Neutrophil (primary cell): ENCODE measurements around the gene PEAK1.

Source experiments
- H3K27ac ChIP-seq: fragments of 200-600 bp; sonication (generic); 2 replicates; pipeline ENCODE4 v1.5.1; 2016; ENCODE audit warnings: mild to moderate bottlenecking, moderate library complexity
- H3K27me3 ChIP-seq: fragments of 200-600 bp; sonication (generic); 2 replicates; pipeline ENCODE4 v1.6.0; 2016; ENCODE audit warnings: mild to moderate bottlenecking
- H3K36me3 ChIP-seq: fragments of 200-600 bp; sonication (generic); 2 replicates; pipeline ENCODE4 v1.5.1; 2017
- H3K4me1 ChIP-seq, 2 experiments: fragments of 200-600 bp in 1 of 2; sonication (generic) in 1 of 2; 1 replicate in 1 of 2; 2 replicates in 1 of 2; pipeline versions ENCODE4 v1.5.1 to v1.6.1; 2013 to 2016; ENCODE audit warnings: low read depth in 1 of 2, low read length in 1 of 2, mild to moderate bottlenecking in 1 of 2, moderate library complexity in 1 of 2; ENCODE audit not compliant: control insufficient read depth in 1 of 2, insufficient read depth in 1 of 2
- H3K4me3 ChIP-seq, 2 experiments: fragments of 200-600 bp in 1 of 2; sonication (generic) in 1 of 2; 1 replicate in 1 of 2; 2 replicates in 1 of 2; pipeline ENCODE4 v1.5.1; 2013 to 2016; ENCODE audit warnings: low read depth in 1 of 2, low read length in 1 of 2, mild to moderate bottlenecking in 1 of 2, moderate library complexity in 1 of 2
- H3K9me3 ChIP-seq: fragments of 200-600 bp; sonication (generic); 2 replicates; pipeline ENCODE4 v1.5.1; 2016
- TF ChIP-seq, protein P1 (sequence below): fragments of 200-600 bp; sonication (generic); IDR thresholded peaks from 2 replicates; pipeline ENCODE4 v1.5.1; 2016; ENCODE audit warnings: antibody characterized with exemption

Gene PEAK1

DNA sequence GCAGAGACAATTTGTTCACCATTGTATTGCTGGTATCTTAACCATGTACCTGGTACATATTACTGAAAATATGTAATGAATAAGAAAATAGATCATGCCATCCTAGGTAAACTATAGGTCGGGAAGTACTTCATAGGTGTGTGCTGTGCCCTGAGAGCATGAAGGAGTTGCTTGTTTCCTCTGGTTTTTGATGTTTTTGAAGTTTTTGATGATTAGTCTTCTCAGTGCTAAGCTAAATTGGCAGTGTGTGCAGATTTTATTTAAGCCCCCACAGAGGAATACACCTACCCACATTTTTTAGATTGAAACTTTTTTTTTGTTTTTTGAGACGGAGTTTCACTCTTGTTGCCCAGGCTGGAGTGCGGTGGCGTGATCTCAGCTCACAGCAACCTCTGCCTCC lies 17.4 kb upstream of the PEAK1 start:
- H3K9me3 ChIP-seq, result no peaks in the 10 kb centered on the region
- no peak overlapping the region for H3K27ac ChIP-seq
- no peaks in the 10 kb centered on the region for H3K36me3 ChIP-seq
- H3K27me3 ChIP-seq, result no peaks in the 10 kb centered on the region
- TF ChIP-seq, protein P1, sequence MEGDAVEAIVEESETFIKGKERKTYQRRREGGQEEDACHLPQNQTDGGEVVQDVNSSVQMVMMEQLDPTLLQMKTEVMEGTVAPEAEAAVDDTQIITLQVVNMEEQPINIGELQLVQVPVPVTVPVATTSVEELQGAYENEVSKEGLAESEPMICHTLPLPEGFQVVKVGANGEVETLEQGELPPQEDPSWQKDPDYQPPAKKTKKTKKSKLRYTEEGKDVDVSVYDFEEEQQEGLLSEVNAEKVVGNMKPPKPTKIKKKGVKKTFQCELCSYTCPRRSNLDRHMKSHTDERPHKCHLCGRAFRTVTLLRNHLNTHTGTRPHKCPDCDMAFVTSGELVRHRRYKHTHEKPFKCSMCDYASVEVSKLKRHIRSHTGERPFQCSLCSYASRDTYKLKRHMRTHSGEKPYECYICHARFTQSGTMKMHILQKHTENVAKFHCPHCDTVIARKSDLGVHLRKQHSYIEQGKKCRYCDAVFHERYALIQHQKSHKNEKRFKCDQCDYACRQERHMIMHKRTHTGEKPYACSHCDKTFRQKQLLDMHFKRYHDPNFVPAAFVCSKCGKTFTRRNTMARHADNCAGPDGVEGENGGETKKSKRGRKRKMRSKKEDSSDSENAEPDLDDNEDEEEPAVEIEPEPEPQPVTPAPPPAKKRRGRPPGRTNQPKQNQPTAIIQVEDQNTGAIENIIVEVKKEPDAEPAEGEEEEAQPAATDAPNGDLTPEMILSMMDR, result no peak
- no peaks in the 10 kb centered on the region for H3K4me1 ChIP-seq
- H3K4me3 ChIP-seq, result no peak overlapping the region

DNA sequence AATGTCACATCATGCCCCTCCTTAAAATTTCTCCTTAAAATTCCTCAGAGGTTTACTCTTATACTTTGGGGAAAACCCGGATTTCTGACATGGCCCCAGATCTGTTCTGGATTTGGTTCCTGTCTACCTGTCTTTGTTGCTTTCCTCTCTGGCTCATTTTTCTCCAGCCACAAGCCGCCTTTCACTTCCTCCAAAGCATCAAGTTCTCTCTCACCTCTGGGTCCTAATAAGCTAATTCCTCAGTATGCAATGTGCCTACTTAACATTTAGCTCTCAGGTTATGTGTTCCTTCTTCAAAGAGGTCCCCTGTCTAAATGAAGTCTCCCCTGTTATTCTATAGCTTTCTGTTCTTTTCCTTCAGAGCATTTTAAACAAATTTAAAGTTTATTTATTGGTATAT lies 16.9 kb upstream of the PEAK1 start:
- Histone ChIP-seq H3K27ac (no peak overlapping the region), H3K4me1 (no peaks in the 10 kb centered on the region), H3K36me3 (no peaks in the 10 kb centered on the region), H3K27me3 (no peaks in the 10 kb centered on the region), H3K4me3 (no peak overlapping the region), H3K9me3 (no peaks in the 10 kb centered on the region)
- TF ChIP-seq, protein P1, result no peak

DNA sequence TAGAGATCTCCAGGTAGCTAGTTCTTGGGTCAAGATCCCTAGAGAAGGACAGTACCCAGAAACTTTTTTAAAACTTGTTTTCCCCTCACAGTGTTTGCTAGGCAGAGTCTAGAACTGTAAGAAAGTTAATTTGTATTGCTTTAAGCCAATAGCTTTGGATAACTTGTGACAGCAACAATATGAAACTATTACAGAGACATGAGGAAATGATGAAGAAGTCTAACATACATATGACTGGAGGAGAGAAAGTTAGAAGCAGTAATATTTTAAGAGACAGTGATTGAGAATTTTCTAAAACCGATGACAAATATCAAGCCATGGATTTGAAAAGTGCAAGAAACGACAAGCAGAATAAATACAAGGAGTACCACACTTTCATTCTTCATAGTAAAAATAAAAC lies 10.7 kb upstream of the PEAK1 start:
- no peaks in the 10 kb centered on the region for H3K9me3 ChIP-seq
- H3K27me3 ChIP-seq, result no peaks in the 10 kb centered on the region
- no peak overlapping the region for H3K4me3 ChIP-seq
- TF ChIP-seq, protein P1, result no peak
- H3K36me3 ChIP-seq, result no peaks in the 10 kb centered on the region
- no peak overlapping the region for H3K27ac ChIP-seq
- H3K4me1 ChIP-seq, result no peaks in the 10 kb centered on the region

DNA sequence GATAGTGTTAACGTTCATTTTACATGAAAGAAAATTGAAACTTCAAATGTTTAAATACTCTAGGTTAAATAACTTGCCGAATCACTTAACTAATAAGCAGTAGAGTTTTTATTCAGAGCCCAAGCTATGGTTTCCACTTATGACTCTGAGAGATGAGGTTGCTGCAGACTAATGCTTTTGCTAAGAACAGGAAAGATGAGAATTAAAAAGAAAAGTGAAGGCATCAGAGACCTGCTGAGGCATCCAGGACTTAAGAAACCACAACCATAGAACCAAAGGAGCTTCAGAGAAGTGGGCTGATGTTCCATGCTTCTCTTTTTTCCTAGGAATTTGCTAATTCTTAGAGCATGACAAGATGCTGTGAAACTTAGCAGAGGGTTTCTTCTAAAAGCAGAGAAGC lies 10.3 kb upstream of the PEAK1 start:
- Histone ChIP-seq H3K36me3 (no peaks in the 10 kb centered on the region), H3K4me1 (no peaks in the 10 kb centered on the region)

DNA sequence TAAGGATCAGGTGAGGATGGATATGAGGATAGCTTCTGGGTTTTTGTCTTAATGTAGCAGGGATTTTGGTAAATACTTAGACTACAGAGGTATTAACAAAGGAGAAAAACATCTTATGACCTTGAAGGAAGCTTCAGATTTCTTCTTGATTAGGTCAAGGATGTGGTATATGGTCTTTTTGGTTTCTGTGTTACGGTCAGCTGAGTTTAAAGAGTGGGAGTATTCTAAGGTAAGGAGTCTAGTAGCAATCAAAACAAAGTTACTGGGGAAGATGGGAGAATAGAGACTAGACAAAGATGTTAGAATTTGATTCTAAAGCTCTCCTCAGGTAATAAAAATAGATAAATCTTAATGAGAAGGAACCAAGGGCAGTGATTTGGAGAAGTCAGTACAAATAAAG lies 7.0 kb upstream of the PEAK1 start:
- TF ChIP-seq, protein P1, result no peak
- Histone ChIP-seq H3K36me3 (no peaks in the 10 kb centered on the region), H3K4me3 (no peak overlapping the region), H3K4me1 (no peaks in the 10 kb centered on the region), H3K9me3 (no peaks in the 10 kb centered on the region), H3K27ac (no peak overlapping the region), H3K27me3 (no peaks in the 10 kb centered on the region)

More for the DNA sequence above, 10.3 kb upstream of the PEAK1 start:
- no peak overlapping the region for H3K27ac ChIP-seq
- TF ChIP-seq, protein P1, result no peak
- no peaks in the 10 kb centered on the region for H3K9me3 ChIP-seq
- no peak overlapping the region for H3K4me3 ChIP-seq
- no peaks in the 10 kb centered on the region for H3K27me3 ChIP-seq

DNA sequence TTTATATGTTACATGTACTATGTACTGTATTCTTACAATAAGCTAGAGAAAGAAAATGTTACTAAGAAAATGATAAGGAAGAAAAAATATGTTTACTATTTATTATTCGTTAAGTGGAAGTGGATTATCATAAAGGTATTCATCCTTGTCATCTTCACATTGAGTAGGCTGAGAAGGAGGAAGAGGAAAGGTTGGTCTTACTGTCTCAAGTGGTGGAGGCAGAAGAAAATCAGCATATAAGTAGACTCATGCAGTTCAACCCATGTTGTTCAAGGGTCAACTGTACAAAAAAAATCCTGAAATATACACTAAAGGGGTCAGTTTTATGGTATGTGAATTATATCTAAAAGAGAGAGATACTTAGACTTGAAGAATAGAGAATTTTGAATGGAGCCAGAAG lies 6.5 kb upstream of the PEAK1 start:
- no peak overlapping the region for H3K27ac ChIP-seq
- H3K9me3 ChIP-seq, result no peaks in the 10 kb centered on the region
- TF ChIP-seq, protein P1, result no peak
- H3K36me3 ChIP-seq, result no peaks in the 10 kb centered on the region
- no peak overlapping the region for H3K4me3 ChIP-seq
- H3K27me3 ChIP-seq, result no peaks in the 10 kb centered on the region
- peaks cover 2 to 3% of the 10 kb centered on the region in 2 experiments for H3K4me1 ChIP-seq
